ENCODE measurements around the gene SLC16A8.

GRCh38 chr22:38115423-38116205, 31.6 kb upstream of the SLC16A8 start:
- TF ChIP-seq YY1 (IDR thresholded peaks at IDR 0.05; ENCODE audit: borderline replicate concordance in 1 of 3, control insufficient read depth in 1 of 3, extremely low read depth in 1 of 3, insufficient read depth in 3 of 3, insufficient read length in 1 of 3, insufficient replicate concordance in 2 of 3, low read depth in 1 of 3, low read length in 2 of 3): no peak
- TF ChIP-seq CTCF (IDR thresholded peaks at IDR 0.05 in 2 of 3, conservative IDR thresholded peaks at IDR 0.05 in 1 of 3; ENCODE audit: insufficient read depth in 2 of 3, low read depth in 1 of 3, low read length in 3 of 3): no peak
- no peak for TF ChIP-seq FOXJ3 (CRISPR knock-in tag; IDR thresholded peaks at IDR 0.05)
- no peak for TF ChIP-seq SP1 (CRISPR knock-in tag; IDR thresholded peaks at IDR 0.05)
- TF ChIP-seq ARHGAP35 (IDR thresholded peaks at IDR 0.05; ENCODE audit: partially characterized antibody): no peak
- no peak for TF ChIP-seq MLX (CRISPR knock-in tag; conservative IDR thresholded peaks at IDR 0.05)
- no peak for TF ChIP-seq ZNF23 (CRISPR knock-in tag; IDR thresholded peaks at IDR 0.05)
- TF ChIP-seq CAMTA2 (CRISPR knock-in tag; conservative IDR thresholded peaks at IDR 0.05): no peak
- TF ChIP-seq EP300 (IDR thresholded peaks at IDR 0.05; ENCODE audit: low read length): no peak
- TF ChIP-seq MLLT1 (IDR thresholded peaks at IDR 0.05): no peak
- no peak for TF ChIP-seq ZNF282 (CRISPR knock-in tag; IDR thresholded peaks at IDR 0.05)
- no peak for TF ChIP-seq ARID3A (IDR thresholded peaks at IDR 0.05; ENCODE audit: borderline replicate concordance, low read depth, low read length)
- TF ChIP-seq GTF2B (IDR thresholded peaks at IDR 0.05; ENCODE audit: extremely low read depth, insufficient read length): no peak
